Activated CD8-positive, alpha-beta memory T cell treated with anti-CD3 and anti-CD28 coated beads, Interleukin-2, amount 50 U/mL, for 24 hours (primary cell): ENCODE measurements around the gene RALGPS2.

Source experiments
- DNase-seq: peaks from one replicate; pipeline ENCODE4 v3.0.0-alpha.2; 2020; ENCODE audit errors: extremely low read depth

RALGPS2 gene

GRCh38 chr1:178962853-178963711, 238.0 kb downstream of the RALGPS2 start:
- no peak for DNase-seq

DNA sequence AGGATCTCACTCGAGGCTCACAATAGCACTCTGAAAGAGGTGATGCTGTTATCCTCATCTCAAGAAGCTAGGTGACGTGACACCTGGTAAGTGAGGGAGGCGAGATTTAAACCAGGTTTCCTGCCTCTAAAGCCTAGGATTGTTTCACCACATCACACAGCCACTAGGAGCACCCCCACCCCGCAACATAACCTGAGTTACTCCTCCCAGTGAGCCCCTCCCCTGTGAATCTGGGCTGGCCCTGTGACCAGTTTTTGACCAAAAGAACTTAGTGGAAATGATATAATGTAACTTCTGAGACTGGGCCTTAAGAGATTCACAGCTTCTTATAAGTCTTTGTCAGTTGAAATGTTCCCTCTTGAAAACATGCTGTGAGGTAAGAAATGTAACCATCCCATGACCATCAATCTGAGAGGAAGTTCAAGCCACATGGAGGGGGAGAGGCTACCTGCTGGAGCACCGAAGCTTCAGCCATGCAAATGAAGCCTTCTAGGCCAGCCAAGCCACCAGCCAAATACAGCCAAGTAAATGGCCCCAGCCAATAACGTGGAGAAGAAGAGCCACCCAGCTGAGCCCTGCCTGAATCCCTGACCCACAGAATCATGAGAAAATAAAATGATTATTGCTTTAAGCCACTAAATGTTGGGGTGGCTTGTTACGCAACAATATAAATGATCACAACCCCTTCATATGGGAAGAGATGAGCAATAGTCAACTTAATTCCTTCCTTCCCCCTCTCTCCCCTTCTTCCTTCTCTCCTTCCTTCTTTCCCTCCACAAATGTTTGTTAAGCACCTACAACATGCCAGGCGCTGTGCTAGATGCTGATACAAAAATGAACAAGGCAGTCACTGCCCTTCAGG, 239.7 kb downstream of the RALGPS2 start:
- no peak for DNase-seq

DNA sequence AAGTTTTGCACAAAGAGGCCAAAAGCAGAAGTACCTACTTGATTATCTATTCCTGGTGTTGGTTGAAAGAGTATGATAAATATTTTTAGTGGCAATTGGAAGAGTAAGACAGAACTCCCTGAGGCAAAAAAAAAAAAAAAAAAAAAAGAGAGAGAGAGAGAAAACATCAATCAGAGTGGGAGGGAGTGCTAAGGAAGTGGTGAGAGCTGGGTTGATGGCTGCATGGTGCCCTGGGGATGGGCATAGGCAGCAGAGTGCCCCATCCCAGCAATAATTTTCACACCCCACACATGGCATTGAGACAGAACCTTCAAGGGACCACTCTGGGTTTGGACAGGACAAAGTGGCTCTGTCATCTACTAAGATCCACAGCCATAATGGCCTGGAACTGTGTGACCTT, 241.3 kb downstream of the RALGPS2 start:
- DNase-seq, result no peak

DNA sequence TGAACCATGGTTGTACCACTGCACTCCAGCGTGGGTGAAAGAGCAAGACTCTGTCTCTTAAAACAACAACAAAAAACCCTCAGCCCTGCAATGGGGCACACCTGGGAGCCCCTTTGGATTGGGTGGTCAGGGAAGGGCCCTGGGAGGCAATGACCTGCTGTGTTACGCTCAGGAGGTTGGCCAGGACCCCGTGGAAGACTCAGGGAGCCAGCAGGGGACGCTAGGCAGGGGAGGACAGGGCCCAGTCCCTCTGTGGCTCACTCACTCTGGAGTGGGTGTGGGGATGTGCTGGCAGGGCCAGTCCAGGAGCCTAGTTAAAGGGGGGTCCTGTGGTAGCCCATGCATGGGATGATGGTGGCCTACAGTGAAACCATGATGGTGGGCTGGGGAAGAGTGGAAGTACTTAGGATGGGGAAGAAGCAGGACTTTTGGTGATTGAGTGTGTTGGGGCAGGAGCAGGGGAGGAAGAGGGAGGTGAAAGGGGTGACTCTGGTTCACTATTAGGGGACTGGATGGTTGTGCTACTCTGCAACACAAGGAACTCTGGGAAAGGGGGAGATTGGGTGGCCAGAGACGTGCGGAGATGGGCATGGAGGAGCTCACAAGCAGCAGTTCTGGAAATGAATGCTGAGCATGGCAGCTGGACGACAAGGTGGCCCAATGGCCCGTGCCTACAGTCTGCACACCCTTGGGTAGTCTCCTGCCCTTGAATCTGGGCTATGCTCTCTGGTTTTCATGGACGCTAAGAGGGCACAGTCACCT, 244.4 kb downstream of the RALGPS2 start:
- DNase-seq, result no peak

GRCh38 chr1:178970184-178970583, 245.1 kb downstream of the RALGPS2 start:
- no peak for DNase-seq
